H54 (cell line): Measurements from ENCODE around the gene PRKCA.

Experiments used
- DNase-seq: peaks from one replicate; pipeline ENCODE4 v3.0.0; 2011; ENCODE audit warnings: low spot score, mixed read lengths; ENCODE audit not compliant: insufficient read length
- FAIRE-seq: peaks from 3 replicates; lab custom pipeline; 2011; peaks lifted over from hg19 to GRCh38; lab: Jason Lieb, UNC
- POLR2A ChIP-seq: IDR thresholded peaks from 2 replicates; pipeline ENCODE4 v1.6.1; 2011; ENCODE audit warnings: low read depth, mild to moderate bottlenecking, low read length

PRKCA gene

GRCh38 chr17:66752411-66752810 lies 450.0 kb downstream of the PRKCA start:
- no peak for DNase-seq
- TF ChIP-seq POLR2A, result no peak
- no peak for FAIRE-seq

GRCh38 chr17:66753126-66753920 lies 450.9 kb downstream of the PRKCA start:
- no peak for FAIRE-seq
- no peak for TF ChIP-seq POLR2A

DNA sequence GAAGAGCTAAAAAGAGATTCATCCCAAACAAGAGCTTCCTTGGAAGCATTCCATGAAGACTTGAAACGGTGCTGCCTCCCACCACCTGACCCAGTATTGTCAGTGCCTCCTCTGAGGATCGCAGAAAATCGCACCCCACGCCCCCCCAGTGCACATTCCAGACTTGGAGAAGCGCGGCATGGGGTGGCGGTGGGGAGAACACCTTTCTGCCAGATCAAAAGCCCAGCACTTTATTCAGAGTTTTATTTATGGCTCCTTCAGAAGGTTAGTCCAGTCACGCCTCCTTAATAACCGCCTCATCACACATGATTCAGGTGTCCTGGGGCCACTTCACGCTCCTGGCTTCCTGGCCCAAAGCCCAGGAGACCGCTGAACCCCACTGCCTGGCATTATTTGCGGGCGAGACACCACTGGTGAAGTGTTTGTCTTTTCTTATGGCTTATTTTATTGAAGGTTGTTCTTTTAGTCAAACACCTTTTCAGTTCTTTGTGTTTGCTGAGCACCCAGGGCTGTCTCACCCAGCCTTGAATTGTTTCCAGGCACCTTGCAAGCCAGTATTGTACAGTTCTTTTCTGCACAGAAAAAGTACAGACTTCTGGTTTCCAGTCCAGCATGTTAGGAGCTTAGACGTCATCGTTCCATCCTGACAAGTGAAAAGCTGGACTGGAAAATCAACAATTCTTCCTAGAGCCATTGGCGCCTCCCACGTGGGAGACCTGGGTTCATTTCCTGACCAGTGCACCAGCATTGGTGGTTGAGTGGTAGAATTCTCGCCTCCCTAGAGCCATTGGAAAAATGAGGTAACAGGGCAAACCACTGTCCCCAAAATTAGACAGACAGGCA lies 452.9 kb downstream of the PRKCA start:
- no peak for TF ChIP-seq POLR2A
- DNase-seq (no peak), FAIRE-seq (no peak)

More at GRCh38 chr17:66753126-66753920, 450.9 kb downstream of the PRKCA start:
- no peak for DNase-seq

- no peak for TF ChIP-seq POLR2A
- FAIRE-seq, result no peak
- DNase-seq, result no peak
Observed at GRCh38 chr17:66755944-66756290, 453.5 kb downstream of the PRKCA start.

DNA sequence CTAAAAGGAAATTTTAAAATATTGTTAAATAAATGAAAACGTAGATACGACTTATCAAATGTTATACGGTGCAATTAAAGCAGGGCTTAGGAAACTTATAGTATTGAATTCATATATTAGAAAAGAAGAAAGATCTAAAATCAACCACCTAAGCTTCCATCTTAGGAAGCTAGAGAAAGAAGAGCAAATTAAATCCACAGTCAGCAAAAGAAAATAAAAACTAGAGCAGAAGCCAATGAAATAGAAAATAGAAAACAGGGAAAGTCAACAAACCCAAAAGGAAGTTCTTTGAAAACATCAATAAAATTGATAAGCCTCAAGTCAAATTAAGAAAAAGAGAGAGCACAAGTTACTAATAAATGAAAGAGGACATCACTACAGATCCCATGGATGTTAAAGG lies 457.9 kb downstream of the PRKCA start:
- DNase-seq, result no peak
- FAIRE-seq, result no peak
- no peak for TF ChIP-seq POLR2A

GRCh38 chr17:66762276-66762675 lies 459.9 kb downstream of the PRKCA start:
- TF ChIP-seq POLR2A, result no peak
- DNase-seq (no peak), FAIRE-seq (no peak)

GRCh38 chr17:66763056-66763455 lies 460.6 kb downstream of the PRKCA start:
- DNase-seq (no peak), FAIRE-seq (no peak)
- TF ChIP-seq POLR2A, result no peak

DNA sequence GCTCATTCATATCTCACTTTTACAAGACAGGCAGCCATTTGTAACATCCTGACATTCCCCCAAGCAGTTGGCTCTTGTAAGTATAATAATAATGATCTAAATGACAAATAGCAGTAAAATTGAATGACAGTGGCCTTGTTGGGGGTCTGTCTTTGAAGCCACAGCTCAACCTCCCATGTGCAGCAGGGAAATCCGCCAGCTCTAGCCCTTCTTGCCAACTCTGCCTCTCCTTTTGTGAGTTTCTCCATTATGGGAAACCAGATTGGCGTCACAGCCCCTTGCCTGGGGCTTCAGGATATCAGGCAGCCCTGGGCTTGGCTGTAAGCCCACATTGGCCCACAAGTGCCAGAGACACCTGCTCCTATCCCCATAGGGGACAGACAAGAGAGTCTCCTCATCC lies 462.1 kb downstream of the PRKCA start:
- FAIRE-seq (no peak), DNase-seq (no peak)
- TF ChIP-seq POLR2A, result no peak

DNA sequence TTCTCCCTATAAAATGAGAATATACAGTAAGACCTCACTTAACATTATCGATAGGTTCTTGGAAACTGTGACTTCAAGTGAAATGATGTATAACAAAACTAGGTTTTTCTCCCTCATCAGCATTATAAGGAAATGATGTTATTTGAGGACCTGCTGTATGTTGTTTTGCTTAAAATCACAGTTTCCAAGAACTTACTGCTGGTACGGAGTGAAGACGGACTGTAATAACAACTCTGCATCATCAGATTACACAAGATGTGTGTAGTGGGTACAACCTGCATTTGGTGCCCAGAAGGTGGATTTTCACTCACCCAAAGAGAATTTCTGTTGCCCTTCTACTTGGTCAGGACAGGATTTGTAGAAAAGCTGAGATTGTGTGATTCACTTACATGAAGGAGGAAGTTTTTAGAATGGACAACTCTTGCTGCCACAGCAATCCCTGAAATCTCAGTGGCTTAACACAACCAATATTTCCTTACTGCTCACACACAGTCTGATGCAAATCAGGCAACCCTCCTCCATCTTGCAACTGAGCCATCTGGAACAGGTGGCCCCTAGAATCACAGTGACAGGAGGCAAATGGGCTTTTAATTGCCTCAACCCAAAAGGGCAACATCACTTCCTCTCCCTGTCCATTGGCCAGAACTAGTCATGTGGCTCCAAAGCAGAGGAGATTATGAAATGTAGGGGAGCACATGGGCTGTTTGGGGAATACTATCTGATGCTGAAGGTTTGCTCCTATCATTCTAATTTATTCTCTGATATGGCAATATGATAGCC lies 464.9 kb downstream of the PRKCA start:
- FAIRE-seq (no peak), DNase-seq (no peak)
- no peak for TF ChIP-seq POLR2A

DNA sequence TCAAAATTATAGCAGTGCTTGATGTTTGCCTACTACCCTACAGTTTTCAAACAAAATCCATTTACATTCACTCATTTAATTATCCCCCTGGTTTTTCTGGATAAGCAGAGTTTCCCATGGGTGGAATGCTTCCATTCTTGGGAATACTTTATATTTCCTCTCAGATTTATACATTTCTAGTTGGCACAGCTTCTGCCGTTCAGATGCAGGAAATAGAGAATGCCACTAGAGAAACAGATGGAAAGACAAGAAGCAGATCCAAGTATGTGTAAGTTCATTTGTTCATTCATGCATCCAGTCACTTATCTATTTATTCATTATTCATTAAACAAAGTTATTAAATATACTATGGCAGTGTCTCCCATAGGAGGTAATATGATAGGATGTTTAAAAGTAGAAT lies 467.5 kb downstream of the PRKCA start:
- DNase-seq, result no peak
- FAIRE-seq, result no peak
- TF ChIP-seq POLR2A, result no peak

DNA sequence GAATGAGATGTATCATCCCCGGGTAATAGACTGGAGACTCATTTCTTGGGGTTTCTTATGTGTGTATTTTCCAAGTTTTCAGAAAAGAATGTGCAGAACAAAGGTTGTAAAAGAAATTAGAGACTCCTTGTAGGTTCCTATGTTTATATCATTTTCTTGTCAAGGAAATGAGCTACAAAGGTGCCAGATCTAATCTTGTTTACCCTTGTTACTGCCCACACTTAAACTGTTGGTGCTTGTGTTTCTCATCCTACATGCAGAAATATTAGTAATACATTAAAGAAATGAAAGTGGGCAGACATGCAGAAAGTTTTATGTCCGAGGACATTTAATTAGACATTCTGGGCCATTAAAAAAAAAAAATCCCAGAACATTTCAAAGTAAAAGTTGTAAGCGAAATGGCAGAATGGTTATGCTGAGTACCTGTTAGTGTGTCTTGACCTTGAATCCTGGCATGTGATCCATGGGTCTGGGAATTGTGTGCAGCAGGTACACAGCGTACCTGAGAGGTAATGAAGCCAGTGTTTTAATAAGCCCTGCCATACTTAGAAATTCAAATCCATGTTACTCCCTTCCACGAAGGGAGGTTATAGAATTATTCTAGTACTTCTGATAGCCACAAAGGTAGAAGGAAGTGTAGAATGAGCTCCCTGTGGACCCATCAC lies 469.9 kb downstream of the PRKCA start:
- no peak for FAIRE-seq
- no peak for DNase-seq
- TF ChIP-seq POLR2A, result no peak

DNA sequence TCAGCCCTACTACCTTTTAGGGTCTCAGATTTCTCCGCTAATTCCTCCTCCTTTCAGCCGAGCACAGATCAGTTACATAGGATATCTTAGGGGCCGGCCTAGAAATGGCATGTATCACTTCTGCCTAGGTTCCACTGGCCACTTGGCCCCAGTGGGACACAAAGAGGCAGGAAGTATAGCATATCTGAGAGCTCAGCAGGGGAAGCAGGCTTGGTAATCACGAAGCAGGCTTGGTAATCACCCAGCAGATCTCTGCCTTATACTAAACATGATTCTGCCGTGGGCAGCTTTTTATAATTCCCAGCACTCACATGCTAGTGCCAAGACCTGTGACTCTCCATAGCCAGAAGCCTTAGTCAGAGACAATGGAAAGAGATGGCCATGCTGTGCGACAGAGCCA lies 472.9 kb downstream of the PRKCA start:
- DNase-seq, result no peak
- TF ChIP-seq POLR2A, result no peak
- FAIRE-seq, result no peak

DNA sequence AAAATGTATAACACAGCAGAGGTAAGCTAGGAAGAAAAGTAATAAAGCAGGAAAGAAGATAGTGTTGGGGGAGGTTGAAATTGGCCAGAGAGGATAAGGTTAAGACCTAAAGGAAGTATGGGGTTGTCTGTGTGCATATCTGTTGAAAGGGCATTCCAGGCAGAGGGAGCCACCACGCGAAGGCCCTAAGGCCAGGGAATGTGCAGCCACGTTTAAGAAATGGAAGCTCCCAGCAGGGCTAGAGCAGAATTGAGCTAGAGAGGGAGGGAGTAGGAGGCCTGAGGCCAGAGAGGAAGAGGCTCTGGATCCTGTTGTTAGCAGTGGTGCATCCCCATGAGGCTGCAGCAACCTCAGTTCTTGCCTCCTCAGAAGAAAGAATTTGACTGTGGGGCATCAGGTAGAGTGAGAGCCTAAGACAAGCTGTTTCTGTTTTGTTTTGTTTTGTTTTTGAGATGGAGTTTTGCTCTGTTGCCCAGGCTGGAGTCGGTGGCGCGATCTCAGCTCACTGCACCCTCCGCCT lies 473.5 kb downstream of the PRKCA start:
- no peak for FAIRE-seq
- DNase-seq, result no peak
- TF ChIP-seq POLR2A, result no peak

DNA sequence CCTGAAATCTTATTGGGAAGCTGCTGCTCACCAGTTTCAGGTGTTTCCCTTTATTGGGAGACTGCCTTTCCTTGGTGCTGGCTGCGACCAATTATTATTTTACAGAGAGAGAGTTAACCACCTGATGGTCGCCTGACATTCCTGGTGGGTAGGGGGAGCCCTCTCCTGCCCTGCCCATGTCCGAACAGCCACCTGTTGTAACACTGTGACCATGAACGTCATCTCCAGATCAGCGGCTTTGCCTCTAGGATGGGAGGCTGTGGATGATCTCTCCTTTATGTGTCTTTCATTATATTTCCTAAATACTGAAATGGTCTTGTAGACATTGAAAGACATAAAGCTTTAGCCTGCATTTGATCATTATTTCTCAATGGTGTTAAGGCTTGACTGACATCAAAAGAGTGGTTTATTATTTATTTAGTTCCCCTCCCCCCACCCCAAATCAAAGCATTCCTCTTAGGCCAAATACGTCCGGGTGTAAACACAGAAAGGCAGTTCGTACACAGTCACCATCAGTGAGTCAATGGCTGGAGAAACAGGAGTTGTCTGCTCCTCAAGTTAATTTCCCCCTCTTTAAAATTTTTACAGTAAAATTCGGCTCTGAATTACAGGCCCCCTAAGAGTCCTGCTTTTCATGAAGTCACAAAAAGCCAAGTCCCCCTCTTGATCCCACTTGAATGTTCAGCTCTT lies 474.7 kb downstream of the PRKCA start:
- FAIRE-seq (no peak), DNase-seq (no peak)
- no peak for TF ChIP-seq POLR2A
